Measurements from ENCODE around the gene NEDD4L. TPM values are rescaled to one million over a fixed set of nuclear protein-coding genes. Genes with fewer than 3 reads are reported as not detected.

Gene NEDD4L
- polyA plus RNA-seq, 1 of the 3 experiments (the other 2 are of a cell fraction), result 13.2 TPM

GRCh38 chr18:58146099-58146498, 102.1 kb downstream of the NEDD4L start (continued):
- TF ChIP-seq USF2 (IDR thresholded peaks at IDR 0.05; ENCODE audit: borderline replicate concordance, low read depth, low read length) (no peak), GATA2 (CRISPR knock-in tag; IDR thresholded peaks at IDR 0.05) (no peak), JUND (IDR thresholded peaks at IDR 0.05) (no peak), FOXM1 (IDR thresholded peaks at IDR 0.05; ENCODE audit: low read depth) (no peak)

- H3K4me3 ChIP-seq (ENCODE audit: low read depth in 2 of 2, low read length in 1 of 2), result no peak overlapping the region
- ChIA-PET CTCF (interaction anchor here (0.8 to 1.8 kb wide), 4 partner anchors 13 to 106 kb away, joined by 4 to 5 read pairs (median 4); partner anchors contain the start of gene NEDD4L), POLR2A (no interaction called here)
- no peaks in the 10 kb centered on the region for H3F3A ChIP-seq (replicated peaks; ENCODE audit: insufficient read depth)
- H3K9me3 ChIP-seq, result no peaks in the 10 kb centered on the region
- no peaks in the 10 kb centered on the region for H3K4me1 ChIP-seq (ENCODE audit: control insufficient read depth in 1 of 2, insufficient read depth in 2 of 2, low read depth in 1 of 2, low read length in 1 of 2)
- H3K4me2 ChIP-seq, result no peak overlapping the region
- TF ChIP-seq RAD21 (IDR thresholded peaks at IDR 0.05; ENCODE audit: low read length) (no peak), USF2 (IDR thresholded peaks at IDR 0.05; ENCODE audit: borderline replicate concordance, low read depth, low read length) (no peak), EP300 (IDR thresholded peaks at IDR 0.05; ENCODE audit: borderline replicate concordance in 1 of 2, low read depth in 1 of 2, low read length in 1 of 2) (no peak), USF1 (IDR thresholded peaks at IDR 0.05; ENCODE audit: borderline replicate concordance, low read depth) (no peak), GABPA (IDR thresholded peaks at IDR 0.05; ENCODE audit: low read depth) (no peak), NRF1 (IDR thresholded peaks at IDR 0.05; ENCODE audit: low read depth, low read length) (no peak), MXI1 (IDR thresholded peaks at IDR 0.05; ENCODE audit: low read depth, low read length) (no peak), SMC3 (IDR thresholded peaks at IDR 0.05; ENCODE audit: low read depth, low read length) (no peak), GATA2 (CRISPR knock-in tag; IDR thresholded peaks at IDR 0.05) (no peak)
- no peaks in the 10 kb centered on the region for H3K79me2 ChIP-seq (ENCODE audit: insufficient read depth)
- H3K9me2 ChIP-seq, result no peaks in the 10 kb centered on the region
- H3K27ac ChIP-seq (ENCODE audit: low read depth in 2 of 2, low read length in 1 of 2), result no peak overlapping the region
- H3K9ac ChIP-seq, result no peak overlapping the region
- H3K27me3 ChIP-seq (ENCODE audit: insufficient read depth), result no peaks in the 10 kb centered on the region
- no peaks in the 10 kb centered on the region for H4K20me1 ChIP-seq (ENCODE audit: insufficient read depth)
- no peak overlapping the region for H2AFZ ChIP-seq (ENCODE audit: low read depth)
- H3K36me3 ChIP-seq (replicated peaks in 1 of 2; ENCODE audit: control insufficient read depth in 1 of 2, insufficient read depth in 2 of 2, low read length in 1 of 2), result no peaks in the 10 kb centered on the region
- 81% methylated on average over 7 of the region's 7 CpGs for WGBS (ENCODE audit: low lambda C conversion rate)
- DNase-seq, result no peak
Observed at GRCh38 chr18:58148954-58149471, 105.0 kb downstream of the NEDD4L start.

GRCh38 chr18:58150772-58151171, 106.7 kb downstream of the NEDD4L start:
- Histone ChIP-seq H3K4me1 (ENCODE audit: control insufficient read depth in 1 of 2, insufficient read depth in 2 of 2, low read depth in 1 of 2, low read length in 1 of 2) (no peaks in the 10 kb centered on the region), H3K36me3 (replicated peaks in 1 of 2; ENCODE audit: control insufficient read depth in 1 of 2, insufficient read depth in 2 of 2, low read length in 1 of 2) (no peaks in the 10 kb centered on the region), H3F3A (replicated peaks; ENCODE audit: insufficient read depth) (no peaks in the 10 kb centered on the region), H3K27me3 (ENCODE audit: insufficient read depth) (no peaks in the 10 kb centered on the region), H3K79me2 (ENCODE audit: insufficient read depth) (no peaks in the 10 kb centered on the region), H3K9ac (no peak overlapping the region), H3K27ac (ENCODE audit: low read depth in 2 of 2, low read length in 1 of 2) (no peak overlapping the region), H3K9me3 (no peaks in the 10 kb centered on the region), H4K20me1 (ENCODE audit: insufficient read depth) (no peaks in the 10 kb centered on the region), H3K4me3 (ENCODE audit: low read depth in 2 of 2, low read length in 1 of 2) (no peak overlapping the region), H2AFZ (ENCODE audit: low read depth) (no peak overlapping the region), H3K4me2 (no peak overlapping the region), H3K9me2 (no peaks in the 10 kb centered on the region)
- WGBS (ENCODE audit: low lambda C conversion rate), result 33% methylated on average over 1 of the region's 4 CpGs
- no peak for DNase-seq
- POLR2A ChIA-PET, result interaction anchor here (1.0 kb wide), 1 partner anchor 8 kb away, joined by 3 read pairs; no protein-coding TSS in a partner anchor
- CTCF ChIA-PET, result no interaction called here
- TF ChIP-seq JUND (IDR thresholded peaks at IDR 0.05) (no peak), GABPA (IDR thresholded peaks at IDR 0.05; ENCODE audit: low read depth) (no peak), TEAD4 (IDR thresholded peaks at IDR 0.05; ENCODE audit: borderline replicate concordance, insufficient read depth) (no peak), EZH2phosphoT487 (IDR thresholded peaks at IDR 0.05; ENCODE audit: borderline replicate concordance, low read depth) (no peak), MEF2A (IDR thresholded peaks at IDR 0.05; ENCODE audit: borderline replicate concordance, low read depth) (no peak), RCOR1 (IDR thresholded peaks at IDR 0.05; ENCODE audit: low read length) (no peak), USF1 (IDR thresholded peaks at IDR 0.05; ENCODE audit: borderline replicate concordance, low read depth) (no peak), IRF3 (IDR thresholded peaks at IDR 0.05; ENCODE audit: low read depth, low read length) (no peak), TCF12 (IDR thresholded peaks at IDR 0.05) (no peak), FOSL2 (IDR thresholded peaks at IDR 0.05; ENCODE audit: borderline replicate concordance, low read depth) (no peak)

Measured in SK-N-SH (cell line).